HG03139 (cell line): Measurements from ENCODE around the gene CRADD.
"Not testable (repeated sequence)": the region's sequence is repeated elsewhere in the genome, so short reads cannot be mapped to it uniquely, and the experiment has no call there.

Experiments
- ATAC-seq: cut with Tn5 transposase; IDR thresholded peaks from one replicate; pipeline ENCODE4 v1.9.1; 2021; ENCODE audit not compliant: unreplicated experiment

The CRADD gene

DNA sequence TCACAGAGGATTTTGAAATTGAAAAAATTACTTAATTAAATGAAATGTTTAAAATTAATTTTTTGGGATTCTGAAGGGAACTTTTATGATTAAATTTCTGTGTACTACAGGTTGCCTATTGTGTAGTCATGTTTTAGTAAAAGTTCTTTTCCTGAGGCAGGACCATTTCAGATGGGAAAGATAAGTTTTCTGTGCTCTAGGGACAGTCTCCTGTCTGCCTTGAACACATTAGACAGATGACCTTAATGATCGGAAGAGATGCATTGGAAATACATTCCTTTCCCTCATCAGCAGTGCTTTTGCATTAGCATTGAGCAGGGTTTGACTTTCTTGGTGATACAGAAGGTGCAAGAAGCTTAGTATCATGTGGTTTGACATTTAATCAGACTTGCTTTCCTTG is 28.1 kb downstream of the CRADD start:
- no peak for ATAC-seq

DNA sequence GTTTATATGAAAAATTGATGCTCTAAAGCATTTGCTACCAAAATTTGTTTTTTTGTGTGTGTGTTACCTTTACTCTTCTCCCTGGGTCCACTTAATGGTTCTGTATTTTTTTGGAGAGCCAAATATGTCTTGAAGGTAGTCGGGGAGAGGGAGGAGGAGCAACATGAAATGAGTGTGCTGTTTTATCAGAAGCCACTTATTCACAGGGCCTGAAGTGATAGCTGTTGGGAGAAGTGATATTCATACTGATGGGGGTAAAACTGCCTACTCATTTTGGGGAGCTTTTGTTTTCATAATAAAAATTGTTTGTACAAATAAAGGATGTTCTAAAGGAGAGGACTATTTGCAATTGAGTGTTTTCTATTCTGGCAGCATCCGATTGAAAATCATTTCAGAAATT is 29.2 kb downstream of the CRADD start:
- no peak for ATAC-seq

DNA sequence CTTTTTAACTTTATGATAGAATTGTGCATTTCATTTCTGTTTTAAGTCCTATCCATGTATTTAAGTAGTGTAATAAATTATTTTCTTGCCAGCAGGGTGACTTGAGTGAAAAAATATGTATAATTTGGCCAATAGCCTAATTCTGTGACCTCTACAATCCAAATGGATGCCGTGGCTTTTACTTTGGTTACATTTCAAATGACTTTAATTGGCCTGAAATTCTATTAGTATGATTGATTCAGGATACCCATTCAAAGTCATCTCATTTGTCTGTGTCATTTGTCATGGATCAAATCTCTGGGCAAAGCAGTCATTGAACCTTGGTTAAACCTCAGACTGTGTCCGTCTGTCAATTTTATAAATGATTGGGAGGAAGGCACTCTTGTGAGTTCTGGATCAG is 29.6 kb downstream of the CRADD start:
- ATAC-seq: no peak

DNA sequence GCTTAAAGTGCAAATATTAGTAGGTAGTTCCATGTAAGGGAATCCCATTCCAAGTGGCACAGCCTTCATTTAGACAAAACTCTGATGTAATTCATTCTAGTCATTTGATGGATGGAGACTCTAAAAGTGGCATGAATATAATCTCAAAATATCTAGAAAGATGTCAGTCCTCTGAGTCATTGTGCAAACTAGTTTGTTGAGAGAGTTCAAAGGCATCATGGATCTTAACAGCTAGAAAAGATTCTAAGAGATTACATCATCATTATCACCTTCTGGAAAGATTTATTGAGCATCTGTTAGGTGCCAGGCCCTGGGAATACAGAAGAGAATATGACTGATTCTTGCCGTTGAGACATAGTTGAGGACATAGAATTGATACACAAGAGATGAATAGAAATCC is 30.7 kb downstream of the CRADD start:
- ATAC-seq: no peak

DNA sequence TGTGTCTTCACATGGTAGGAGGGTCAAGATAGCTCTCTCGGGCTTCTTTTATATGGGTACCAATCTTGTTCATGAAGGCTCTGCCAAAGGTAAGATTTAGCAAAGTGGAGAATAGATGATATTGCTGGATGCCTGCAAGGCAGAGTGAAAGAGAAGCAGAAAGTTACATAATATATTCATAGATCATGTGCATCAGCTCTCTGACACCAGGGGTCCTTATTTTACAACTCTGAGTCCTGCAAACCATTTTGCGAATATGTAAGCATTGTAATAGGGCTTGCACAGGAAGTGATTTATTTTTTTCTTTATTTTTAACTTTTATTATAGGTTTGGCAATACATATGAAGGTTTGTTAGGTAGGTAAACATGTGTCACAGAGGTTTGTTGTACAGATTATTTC is 31.8 kb downstream of the CRADD start:
- ATAC-seq: no peak

DNA sequence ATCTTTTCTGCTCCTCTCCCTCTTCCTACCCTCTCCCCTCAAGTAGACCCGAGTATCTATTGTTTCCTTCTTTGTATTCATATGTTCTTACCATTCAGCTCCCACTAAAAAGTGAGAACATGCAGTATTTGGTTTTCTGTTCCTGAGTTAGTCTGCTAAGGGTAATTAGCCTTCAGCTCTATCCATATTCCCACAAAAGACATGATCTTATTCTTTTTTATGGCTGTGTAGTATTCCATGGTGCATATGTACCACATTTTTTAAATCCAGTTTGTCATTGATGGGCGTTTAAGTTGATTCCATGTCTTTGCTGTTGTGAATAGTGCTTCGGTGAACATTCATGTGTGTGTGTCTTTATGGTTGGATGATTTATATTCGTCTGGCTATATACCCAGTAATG is 32.2 kb downstream of the CRADD start:
- no peak for ATAC-seq

DNA sequence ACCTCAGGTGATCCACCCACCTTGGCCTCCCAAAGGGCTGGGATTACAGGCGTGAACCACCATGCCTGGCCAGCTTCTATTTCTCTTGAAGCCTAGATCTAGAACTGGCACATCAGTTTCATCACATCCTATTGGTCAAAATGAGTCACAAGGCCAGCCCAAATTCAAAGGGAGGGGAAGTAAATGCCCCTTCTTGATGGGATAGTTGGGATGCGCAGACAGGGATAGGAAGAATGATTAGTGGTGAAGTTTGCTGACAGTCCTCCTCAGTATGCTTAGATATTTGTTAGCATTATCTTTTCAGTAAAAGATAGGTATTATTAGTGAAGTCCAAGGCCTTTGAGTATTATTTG is 33.4 kb downstream of the CRADD start:
- no peak for ATAC-seq

DNA sequence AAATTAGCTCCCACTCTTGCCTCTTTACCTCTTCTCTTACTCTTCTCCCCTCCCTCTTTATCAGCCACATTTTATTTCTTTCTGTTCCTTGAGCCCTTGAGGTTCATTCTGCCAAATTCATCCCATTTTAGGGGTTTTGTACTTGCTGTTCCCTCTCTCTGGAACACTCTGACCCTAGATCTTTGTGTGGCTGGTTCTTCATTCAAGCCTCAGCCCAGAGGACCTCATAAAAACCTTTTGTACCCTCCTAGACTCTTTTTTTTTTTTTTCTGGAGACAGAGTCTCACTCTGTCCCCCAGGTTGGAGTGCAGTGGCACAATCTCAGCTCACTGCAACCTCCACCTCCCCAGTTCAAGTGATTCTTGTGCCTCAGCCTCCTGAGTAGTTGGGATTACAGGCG is 34.3 kb downstream of the CRADD start:
- ATAC-seq: not testable (repeated sequence)

DNA sequence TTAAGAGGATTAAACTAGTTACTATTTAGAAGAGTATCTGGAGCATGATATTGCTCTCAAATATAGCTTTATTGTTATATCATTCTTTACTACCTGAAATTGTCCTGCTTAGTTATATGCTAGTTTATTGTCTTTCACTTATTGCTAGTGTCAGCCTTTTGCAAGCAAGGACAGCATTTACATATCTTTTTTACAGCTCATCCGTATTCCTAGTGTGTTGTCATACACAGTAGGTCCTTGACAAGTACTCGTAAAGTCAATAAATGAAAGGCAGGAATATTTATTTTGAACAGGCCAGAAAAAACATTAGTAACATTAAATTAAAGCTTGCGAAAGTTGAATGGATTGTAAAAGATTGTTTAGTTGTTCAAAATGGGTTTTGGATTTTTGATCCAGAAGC is 35.0 kb downstream of the CRADD start:
- no peak for ATAC-seq

DNA sequence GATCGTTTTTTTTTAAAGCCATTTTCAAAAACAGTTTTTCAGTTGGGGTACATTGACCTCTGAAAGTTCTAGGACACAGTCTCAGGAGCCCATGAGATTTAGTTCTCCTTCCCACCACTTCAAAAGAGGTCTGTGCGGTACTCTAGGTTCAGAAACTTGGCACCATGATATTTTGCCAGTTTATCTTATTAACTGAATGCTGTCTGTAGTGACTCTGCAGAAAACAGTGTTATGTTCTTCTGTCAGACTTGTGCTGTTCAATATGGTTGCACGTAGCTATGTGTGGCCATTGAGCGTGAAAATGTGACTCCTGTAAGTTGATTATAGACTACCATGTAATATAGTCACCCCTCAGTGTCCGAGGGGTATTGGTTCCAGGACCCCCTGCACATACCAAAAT is 35.9 kb downstream of the CRADD start:
- no peak for ATAC-seq

DNA sequence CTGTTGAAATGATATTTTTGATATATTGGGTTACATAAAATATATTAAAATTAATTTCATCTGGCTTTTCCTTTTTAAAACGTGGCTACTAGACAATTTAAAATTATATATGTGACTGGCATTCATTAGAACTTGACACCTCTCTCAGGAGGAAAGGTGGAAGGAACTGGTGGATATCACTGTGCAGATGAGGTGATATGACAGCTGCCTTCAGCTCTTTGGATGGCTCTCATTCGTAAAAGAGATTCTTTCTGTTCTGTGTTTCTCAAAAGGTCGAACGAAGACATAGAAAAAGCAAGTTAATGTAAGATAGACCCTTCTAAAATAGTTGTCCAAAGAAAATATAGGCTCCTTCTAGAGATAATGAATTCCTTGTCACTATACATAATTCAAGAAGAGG is 36.6 kb downstream of the CRADD start:
- ATAC-seq: no peak

DNA sequence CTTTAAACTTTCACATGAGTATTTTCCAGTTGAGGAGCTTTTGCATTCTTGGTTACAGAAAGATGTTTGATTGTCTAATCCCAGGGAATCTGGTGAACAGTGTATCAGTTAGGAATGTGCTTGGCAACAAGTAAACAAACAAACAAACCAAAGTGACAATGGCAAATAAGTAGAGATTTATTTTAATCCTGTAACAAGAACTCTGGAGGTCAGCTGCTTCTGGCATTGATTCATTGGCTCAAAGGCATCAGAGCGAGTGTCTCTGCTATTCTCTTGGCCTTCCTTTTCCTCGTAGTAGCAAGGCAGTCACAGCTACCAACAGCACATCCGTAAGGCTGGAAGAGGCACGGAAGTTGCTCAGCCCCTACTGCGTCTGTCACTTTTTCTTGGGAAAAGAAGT is 37.2 kb downstream of the CRADD start:
- no peak for ATAC-seq

DNA sequence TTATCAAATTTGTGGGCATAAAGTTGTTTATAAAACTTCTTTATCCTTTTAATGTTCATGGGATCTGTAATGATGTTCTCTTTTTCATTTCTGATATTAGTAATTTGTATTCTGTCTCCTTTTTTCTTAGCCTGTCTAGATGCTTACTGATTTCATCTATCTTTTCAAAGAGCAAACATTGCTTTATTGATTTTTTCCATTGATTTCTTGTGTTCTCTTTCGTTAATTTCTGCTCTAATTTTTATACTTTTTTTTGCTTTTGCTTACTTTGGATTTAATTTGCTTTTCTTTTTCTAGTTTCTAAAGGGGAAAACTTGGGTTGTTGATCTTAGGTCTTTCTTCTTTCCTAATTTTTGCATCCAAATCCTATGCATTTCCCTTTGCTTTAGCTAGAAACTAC is 42.5 kb downstream of the CRADD start:
- no peak for ATAC-seq

DNA sequence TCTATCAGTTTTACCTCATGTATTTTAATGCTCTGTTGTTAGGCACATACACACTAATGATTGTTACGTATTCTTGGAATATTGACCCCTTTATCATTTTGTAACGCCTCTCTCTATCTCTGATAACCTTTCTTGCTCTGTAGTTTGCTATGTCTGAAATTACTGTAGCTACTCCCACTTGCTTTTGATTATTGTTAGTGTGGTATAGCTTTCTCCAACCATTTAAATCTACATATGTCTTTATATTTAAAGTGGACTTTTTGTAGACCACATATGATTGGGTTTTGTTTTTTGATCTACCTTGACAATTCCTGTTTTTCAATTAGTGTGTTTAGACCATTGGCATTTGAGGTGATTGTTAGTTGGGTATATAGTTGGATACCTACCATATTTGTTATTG is 43.4 kb downstream of the CRADD start:
- no peak for ATAC-seq

DNA sequence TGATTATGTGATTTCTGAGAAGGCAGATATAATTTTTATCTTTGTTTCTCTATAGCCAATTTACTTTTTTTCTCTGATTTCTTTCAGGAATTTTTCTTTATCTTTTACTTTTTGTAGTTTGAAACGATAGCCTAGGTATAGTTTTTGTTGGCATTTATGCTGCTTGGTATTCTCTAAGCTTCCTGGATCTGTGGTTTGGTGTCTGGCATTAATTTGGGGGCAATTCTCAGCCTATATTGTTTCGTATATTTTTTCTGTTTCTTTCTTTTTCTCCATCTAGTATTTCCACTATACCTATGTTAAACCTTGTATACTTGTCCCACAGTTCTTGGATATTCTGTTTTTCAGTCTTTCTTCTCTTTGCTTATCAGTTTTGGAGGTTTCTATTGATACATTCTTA is 45.0 kb downstream of the CRADD start:
- ATAC-seq: no peak

DNA sequence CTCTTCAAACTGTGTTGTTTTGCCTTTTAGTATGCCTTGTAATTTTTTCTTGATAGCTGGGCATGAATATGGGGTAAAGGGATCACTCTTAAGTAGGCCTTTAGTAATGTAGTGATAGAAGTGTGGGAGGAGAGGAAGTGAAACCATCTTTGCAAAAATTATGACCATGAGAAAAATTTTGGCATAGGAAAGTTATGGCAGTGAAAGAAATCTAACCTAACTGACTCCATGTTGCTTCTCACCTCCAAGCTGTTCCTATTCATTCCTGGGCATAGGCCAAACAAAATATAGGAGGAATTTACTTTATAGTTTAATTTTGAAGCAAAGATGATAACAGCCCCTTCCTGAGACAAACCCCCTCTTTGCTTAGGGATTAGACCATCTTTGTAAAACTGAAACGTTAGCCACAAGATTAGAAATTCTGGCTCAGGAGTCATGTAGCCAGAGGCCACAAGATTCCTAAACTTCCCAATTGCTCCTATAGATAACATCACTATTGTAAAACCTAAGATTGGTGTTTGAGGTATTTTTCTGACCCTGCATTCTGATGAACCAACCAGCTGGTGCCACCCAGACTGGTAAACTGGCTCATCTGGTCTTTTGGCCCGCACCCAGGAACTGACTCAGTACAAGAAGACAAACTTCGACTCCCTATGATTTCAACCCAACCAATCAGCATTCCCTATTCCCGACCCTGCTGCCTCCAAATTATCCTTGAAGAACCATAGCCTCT is 45.8 kb downstream of the CRADD start:
- ATAC-seq: no peak

DNA sequence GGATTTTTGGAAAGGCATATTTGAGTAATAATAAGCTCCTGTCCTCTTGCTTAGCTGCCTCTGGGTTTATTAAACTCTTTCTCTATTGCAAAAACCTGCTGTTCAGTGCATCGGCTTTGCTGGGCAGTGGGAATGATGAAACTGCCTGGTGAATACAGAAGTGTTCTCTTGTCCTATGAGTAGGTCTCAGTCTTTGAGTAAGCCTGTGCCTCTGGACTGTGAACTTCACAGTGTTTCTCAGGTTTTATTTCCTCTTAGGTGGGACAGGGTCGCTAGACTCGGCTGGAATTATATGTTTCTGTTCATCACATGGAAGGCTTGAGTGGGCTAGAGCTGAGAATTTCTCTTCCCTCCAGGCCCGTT is 46.4 kb downstream of the CRADD start:
- ATAC-seq: no peak

DNA sequence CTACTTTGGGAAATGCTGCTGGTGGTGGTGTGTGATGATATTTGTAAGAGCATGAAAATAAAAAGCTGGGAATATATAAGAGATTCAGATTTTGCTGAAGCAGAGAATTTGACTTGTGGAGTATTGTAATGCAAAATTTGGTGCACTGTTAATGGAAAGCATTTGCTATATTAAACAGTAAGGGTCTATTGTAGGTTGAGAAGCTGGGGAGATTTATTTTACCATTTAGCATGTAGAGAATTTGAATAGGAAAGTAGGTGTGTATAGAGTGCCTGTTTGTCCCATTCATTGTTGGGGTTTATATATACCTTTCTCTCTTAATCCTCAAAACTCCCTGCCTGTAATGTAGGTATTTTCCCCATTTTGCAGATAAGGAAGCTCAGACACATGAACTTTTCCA is 48.4 kb downstream of the CRADD start:
- ATAC-seq: no peak

DNA sequence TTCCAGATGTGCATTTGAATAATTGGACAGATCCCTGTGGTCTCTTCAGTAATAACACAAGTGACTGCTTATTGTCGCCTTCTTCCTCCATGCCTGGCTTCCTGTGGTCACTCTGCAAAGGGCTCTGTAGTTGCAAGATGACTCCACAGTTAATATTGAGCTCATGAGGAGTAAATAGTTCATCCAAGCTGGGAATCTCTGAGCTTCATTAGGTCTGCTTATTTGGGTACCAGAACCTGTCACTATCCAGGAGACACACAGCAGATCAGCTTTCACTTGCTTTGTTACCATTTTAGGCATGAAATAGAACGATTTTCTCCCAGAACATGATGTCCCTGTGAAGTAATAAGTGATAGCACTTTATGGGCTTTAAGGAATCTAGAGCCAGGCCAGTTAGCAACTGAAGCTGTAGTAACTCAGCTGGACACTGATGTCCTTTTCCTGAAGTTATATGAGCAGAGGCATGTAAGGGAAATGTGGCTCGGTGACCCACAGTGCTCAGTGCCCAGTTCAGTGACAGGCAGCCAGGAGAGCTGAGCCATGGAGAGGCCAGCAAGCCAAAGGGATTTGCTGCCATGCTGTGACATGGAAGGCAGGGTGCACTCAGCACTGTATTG is 50.1 kb downstream of the CRADD start:
- no peak for ATAC-seq

DNA sequence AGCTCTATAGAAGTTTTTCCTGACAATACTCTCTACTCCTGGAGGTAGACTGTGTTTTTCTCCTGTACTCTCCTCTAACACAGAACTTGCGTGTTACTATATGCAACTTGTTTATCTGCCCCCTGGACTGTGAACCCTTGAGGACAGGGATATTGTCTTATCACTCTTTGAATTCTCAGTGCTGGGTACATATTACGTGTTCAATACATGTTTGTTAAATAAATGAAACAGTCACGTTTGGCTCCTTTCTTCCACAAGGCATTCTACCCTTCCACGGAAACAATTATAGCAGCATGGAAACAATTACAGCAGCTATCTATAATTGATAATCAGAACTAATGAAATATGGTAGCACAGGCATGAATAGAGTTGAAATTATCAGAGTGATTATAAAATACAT is 50.7 kb downstream of the CRADD start:
- no peak for ATAC-seq

DNA sequence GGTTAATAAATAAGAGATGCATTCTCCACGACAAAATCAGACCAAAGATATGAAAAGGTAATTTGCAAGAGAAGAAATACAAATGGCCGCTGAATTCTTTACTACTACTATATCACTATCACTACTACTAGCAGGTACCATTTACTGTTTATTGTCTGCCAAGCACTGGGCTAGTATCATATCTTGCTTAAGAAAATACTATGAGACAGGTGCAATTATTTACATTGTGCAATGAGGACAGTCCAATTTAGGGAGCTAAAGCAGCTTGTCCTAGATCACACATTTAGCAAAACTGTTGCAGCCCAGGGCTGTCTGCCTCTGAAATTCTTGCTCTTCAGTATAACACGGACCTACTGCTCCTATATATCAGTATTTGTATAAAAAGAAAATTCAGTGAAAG is 52.8 kb downstream of the CRADD start:
- ATAC-seq: no peak

DNA sequence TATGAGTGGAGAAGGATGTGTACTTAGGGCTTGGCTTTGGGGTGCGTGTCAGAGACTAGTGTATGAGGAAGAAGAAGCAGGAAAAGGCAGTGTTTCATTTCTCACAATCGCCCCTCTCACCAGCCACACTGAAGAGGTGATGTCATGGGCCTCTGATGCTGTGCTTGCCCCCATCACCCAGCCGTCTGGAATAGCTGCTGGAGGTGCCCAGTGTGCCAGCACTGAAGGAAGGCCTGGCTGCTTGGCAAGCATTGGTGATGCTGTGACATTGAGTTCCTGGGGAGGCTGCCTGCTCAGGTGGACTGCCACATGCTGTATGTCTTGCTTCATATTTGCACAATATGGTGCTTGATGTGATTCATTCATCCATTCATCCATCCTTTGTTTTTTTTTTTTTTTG is 56.2 kb downstream of the CRADD start:
- ATAC-seq: no peak

DNA sequence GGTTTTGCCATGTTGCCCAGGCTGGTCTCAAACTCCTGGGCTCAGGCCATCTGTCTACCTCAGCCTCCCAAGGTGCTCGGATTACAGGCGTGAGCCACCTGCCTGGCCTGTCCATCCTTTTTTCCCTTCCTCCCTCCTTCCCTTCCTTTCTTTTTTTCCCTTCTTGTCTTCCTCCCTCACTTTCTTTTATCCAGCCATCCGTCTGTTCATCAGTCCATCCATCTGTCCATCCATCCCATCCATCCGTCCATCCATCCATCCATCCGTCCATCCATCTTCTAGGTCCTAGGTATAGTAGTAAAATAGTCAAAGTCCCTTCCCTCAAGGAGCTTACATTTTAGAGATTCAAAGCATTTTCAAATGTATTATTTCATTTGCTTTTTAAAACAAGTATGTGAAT is 56.8 kb downstream of the CRADD start:
- ATAC-seq: no peak
